Measurements from ENCODE around the gene FHAD1. TPM values are rescaled to one million over a fixed set of nuclear protein-coding genes. Genes with fewer than 3 reads are reported as not detected.

FHAD1 gene
- polyA plus RNA-seq, 1 of the 3 experiments (the other 2 are of a cell fraction): 0.48 TPM

- H3K4me1 ChIP-seq (ENCODE audit: control insufficient read depth in 1 of 2, insufficient read depth in 2 of 2, low read depth in 1 of 2, low read length in 1 of 2): no peaks in the 10 kb centered on the region; a peak in 1 of 4 replicates
- no peaks in the 10 kb centered on the region for H3K79me2 ChIP-seq (ENCODE audit: insufficient read depth)
- H2AFZ ChIP-seq (ENCODE audit: low read depth): no peak overlapping the region
- H3K9me3 ChIP-seq: peaks cover 8% of the 10 kb centered on the region; the same call in 1 of the 2 replicates
- TF ChIP-seq ZBTB33 (IDR thresholded peaks at IDR 0.05; ENCODE audit: borderline replicate concordance, low read depth) (no peak), YY1 (IDR thresholded peaks at IDR 0.05; ENCODE audit: low read depth) (no peak), FOXJ3 (CRISPR knock-in tag; IDR thresholded peaks at IDR 0.05) (no peak), RCOR1 (IDR thresholded peaks at IDR 0.05; ENCODE audit: low read length) (no peak), MEF2A (IDR thresholded peaks at IDR 0.05; ENCODE audit: borderline replicate concordance, low read depth) (no peak), SIN3A (IDR thresholded peaks at IDR 0.05; ENCODE audit: borderline replicate concordance, low read depth, low read length) (no peak), USF1 (IDR thresholded peaks at IDR 0.05; ENCODE audit: borderline replicate concordance, low read depth) (no peak)
- TF ChIP-seq, protein P1, sequence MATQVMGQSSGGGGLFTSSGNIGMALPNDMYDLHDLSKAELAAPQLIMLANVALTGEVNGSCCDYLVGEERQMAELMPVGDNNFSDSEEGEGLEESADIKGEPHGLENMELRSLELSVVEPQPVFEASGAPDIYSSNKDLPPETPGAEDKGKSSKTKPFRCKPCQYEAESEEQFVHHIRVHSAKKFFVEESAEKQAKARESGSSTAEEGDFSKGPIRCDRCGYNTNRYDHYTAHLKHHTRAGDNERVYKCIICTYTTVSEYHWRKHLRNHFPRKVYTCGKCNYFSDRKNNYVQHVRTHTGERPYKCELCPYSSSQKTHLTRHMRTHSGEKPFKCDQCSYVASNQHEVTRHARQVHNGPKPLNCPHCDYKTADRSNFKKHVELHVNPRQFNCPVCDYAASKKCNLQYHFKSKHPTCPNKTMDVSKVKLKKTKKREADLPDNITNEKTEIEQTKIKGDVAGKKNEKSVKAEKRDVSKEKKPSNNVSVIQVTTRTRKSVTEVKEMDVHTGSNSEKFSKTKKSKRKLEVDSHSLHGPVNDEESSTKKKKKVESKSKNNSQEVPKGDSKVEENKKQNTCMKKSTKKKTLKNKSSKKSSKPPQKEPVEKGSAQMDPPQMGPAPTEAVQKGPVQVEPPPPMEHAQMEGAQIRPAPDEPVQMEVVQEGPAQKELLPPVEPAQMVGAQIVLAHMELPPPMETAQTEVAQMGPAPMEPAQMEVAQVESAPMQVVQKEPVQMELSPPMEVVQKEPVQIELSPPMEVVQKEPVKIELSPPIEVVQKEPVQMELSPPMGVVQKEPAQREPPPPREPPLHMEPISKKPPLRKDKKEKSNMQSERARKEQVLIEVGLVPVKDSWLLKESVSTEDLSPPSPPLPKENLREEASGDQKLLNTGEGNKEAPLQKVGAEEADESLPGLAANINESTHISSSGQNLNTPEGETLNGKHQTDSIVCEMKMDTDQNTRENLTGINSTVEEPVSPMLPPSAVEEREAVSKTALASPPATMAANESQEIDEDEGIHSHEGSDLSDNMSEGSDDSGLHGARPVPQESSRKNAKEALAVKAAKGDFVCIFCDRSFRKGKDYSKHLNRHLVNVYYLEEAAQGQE (IDR thresholded peaks at IDR 0.05; ENCODE audit: low read depth, low read length): no peak
- H4K20me1 ChIP-seq (ENCODE audit: insufficient read depth): no peaks in the 10 kb centered on the region
- ChIA-PET POLR2A (interaction anchor here (0.6 kb wide), 1 partner anchor 104 kb away, joined by 3 read pairs; no protein-coding TSS in a partner anchor), CTCF (interaction anchor here (1.0 to 1.4 kb wide), 3 partner anchors 59 to 165 kb away, joined by 3 to 4 read pairs (median 3); no protein-coding TSS in a partner anchor)
- no peak overlapping the region for H3K27ac ChIP-seq (ENCODE audit: low read depth in 2 of 2, low read length in 1 of 2)
- H3F3A ChIP-seq (replicated peaks; ENCODE audit: insufficient read depth): no peaks in the 10 kb centered on the region
- 37% methylated on average over 2 of the region's 2 CpGs for WGBS (ENCODE audit: low lambda C conversion rate)
- no peak for DNase-seq
- H3K9ac ChIP-seq: no peak overlapping the region
- no peak overlapping the region for H3K4me3 ChIP-seq (ENCODE audit: low read depth in 2 of 2, low read length in 1 of 2)
- H3K4me2 ChIP-seq: no peak overlapping the region
- H3K27me3 ChIP-seq (ENCODE audit: insufficient read depth): no peaks in the 10 kb centered on the region
- H3K36me3 ChIP-seq (replicated peaks in 1 of 2; ENCODE audit: control insufficient read depth in 1 of 2, insufficient read depth in 2 of 2, low read length in 1 of 2): no peaks in the 10 kb centered on the region
- no peaks in the 10 kb centered on the region for H3K9me2 ChIP-seq
These were observed 17.7 kb downstream of the FHAD1 start for GRCh38 chr1:15264769-15265168.

DNA sequence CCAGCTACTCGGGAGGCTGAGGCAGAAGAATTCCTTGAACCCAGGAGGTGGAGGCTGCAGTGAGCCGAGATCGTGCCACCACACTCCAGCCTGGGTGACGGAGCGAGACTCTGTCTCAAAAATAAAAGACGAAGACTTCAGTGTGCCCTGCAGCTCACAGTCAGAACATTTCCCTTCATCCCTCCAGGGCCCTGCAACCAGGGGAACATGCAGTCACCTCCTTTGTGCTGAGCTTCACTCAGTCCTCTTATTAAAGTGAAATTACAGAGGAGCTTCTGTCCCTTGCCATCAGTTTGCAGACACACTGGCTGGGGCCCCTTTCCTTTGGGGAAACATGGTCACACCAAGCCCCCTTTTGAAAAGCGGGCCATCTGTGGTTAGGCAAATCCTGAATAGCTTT, 24.2 kb downstream of the FHAD1 start:
- Histone ChIP-seq H4K20me1 (ENCODE audit: insufficient read depth) (no peaks in the 10 kb centered on the region), H3K4me1 (ENCODE audit: control insufficient read depth in 1 of 2, insufficient read depth in 2 of 2, low read depth in 1 of 2, low read length in 1 of 2) (peaks cover 0 to 5% of the 10 kb centered on the region in 2 experiments; a peak in 1 of 4 replicates), H3K27me3 (ENCODE audit: insufficient read depth) (no peaks in the 10 kb centered on the region), H3K36me3 (replicated peaks in 1 of 2; ENCODE audit: control insufficient read depth in 1 of 2, insufficient read depth in 2 of 2, low read length in 1 of 2) (no peaks in the 10 kb centered on the region), H3K4me2 (no peak overlapping the region), H3K9me2 (no peaks in the 10 kb centered on the region), H2AFZ (ENCODE audit: low read depth) (no peak overlapping the region), H3K9me3 (no peaks in the 10 kb centered on the region), H3K9ac (no peak overlapping the region), H3K27ac (ENCODE audit: low read depth in 2 of 2, low read length in 1 of 2) (no peak overlapping the region), H3K79me2 (ENCODE audit: insufficient read depth) (no peaks in the 10 kb centered on the region), H3F3A (replicated peaks; ENCODE audit: insufficient read depth) (no peaks in the 10 kb centered on the region), H3K4me3 (ENCODE audit: low read depth in 2 of 2, low read length in 1 of 2) (no peak overlapping the region)
- ChIA-PET CTCF (interaction anchor here (0.7 to 7.5 kb wide), 14 partner anchors 11 to 208 kb away, joined by 3 to 119 read pairs (median 8); partner anchors contain the start of gene TMEM51), POLR2A (interaction anchor here (0.7 to 2.3 kb wide), 3 partner anchors 71 to 120 kb away, joined by 3 to 9 read pairs (median 4); partner anchors contain the start of gene TMEM51)
- 88% methylated on average over 6 of the region's 7 CpGs for WGBS (ENCODE audit: low lambda C conversion rate)
- no peak for DNase-seq
- TF ChIP-seq, protein P2, sequence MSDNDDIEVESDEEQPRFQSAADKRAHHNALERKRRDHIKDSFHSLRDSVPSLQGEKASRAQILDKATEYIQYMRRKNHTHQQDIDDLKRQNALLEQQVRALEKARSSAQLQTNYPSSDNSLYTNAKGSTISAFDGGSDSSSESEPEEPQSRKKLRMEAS (IDR thresholded peaks at IDR 0.05; ENCODE audit: low read depth): no peak
- TF ChIP-seq, protein P3, sequence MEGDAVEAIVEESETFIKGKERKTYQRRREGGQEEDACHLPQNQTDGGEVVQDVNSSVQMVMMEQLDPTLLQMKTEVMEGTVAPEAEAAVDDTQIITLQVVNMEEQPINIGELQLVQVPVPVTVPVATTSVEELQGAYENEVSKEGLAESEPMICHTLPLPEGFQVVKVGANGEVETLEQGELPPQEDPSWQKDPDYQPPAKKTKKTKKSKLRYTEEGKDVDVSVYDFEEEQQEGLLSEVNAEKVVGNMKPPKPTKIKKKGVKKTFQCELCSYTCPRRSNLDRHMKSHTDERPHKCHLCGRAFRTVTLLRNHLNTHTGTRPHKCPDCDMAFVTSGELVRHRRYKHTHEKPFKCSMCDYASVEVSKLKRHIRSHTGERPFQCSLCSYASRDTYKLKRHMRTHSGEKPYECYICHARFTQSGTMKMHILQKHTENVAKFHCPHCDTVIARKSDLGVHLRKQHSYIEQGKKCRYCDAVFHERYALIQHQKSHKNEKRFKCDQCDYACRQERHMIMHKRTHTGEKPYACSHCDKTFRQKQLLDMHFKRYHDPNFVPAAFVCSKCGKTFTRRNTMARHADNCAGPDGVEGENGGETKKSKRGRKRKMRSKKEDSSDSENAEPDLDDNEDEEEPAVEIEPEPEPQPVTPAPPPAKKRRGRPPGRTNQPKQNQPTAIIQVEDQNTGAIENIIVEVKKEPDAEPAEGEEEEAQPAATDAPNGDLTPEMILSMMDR (IDR thresholded peaks at IDR 0.05): no peak
- TF ChIP-seq ZBTB33 (IDR thresholded peaks at IDR 0.05; ENCODE audit: borderline replicate concordance, low read depth) (no peak), MEF2A (IDR thresholded peaks at IDR 0.05; ENCODE audit: borderline replicate concordance, low read depth) (no peak), RAD21 (IDR thresholded peaks at IDR 0.05; ENCODE audit: low read length) (no peak), EZH2phosphoT487 (IDR thresholded peaks at IDR 0.05; ENCODE audit: borderline replicate concordance, low read depth) (no peak)
- TF ChIP-seq, protein P4, sequence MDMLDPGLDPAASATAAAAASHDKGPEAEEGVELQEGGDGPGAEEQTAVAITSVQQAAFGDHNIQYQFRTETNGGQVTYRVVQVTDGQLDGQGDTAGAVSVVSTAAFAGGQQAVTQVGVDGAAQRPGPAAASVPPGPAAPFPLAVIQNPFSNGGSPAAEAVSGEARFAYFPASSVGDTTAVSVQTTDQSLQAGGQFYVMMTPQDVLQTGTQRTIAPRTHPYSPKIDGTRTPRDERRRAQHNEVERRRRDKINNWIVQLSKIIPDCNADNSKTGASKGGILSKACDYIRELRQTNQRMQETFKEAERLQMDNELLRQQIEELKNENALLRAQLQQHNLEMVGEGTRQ (IDR thresholded peaks at IDR 0.05; ENCODE audit: borderline replicate concordance, low read depth, low read length): no peak

All from SK-N-SH (cell line).